A549 (cell line): ENCODE results near the gene INPP5B.

Experiments used
- CEBPB ChIP-seq, 2 experiments: fragments of >200 bp in 1 of 2; sonication (Bioruptor Twin) in 1 of 2; formaldehyde crosslinking in 1 of 2; IDR thresholded peaks; 2 replicates each; pipeline ENCODE4 v1.6.1; 2012 to 2016
- CTCF ChIP-seq: fragments of >200 bp; sonication (Bioruptor Twin); formaldehyde crosslinking; IDR thresholded peaks from 3 replicates; pipeline ENCODE4 v1.5.1; 2016
- POLR2A ChIP-seq: IDR thresholded peaks from 2 replicates; pipeline ENCODE4 v1.6.1; 2012; ENCODE audit warnings: mild to moderate bottlenecking, low read length
- SMC3 ChIP-seq: fragments of >200 bp; sonication (Bioruptor Twin); formaldehyde crosslinking; IDR thresholded peaks from 3 replicates; pipeline ENCODE4 v1.6.1; 2018; ENCODE audit warnings: inconsistent platforms

DNA sequence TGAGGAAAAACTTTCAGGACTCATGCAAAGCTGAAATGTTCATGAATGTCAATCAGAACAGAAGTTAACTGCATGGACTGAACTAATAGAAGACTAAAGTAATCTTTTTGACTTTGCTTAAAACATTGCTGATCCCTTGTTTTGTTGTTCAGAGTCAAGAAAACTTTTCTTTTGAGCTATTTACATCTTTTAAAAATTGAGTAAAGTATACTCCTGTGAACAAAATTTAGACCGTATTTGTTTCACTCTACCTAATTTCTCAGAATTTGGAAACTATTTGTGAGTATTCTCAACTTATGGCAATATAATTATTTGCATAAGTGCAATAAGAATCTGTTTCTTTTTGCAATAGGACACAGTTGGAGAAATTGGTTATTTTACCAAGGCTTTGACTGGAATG is 41.1 kb downstream of the INPP5B start:
- no peak for TF ChIP-seq SMC3
- no peak for TF ChIP-seq POLR2A
- no peak for TF ChIP-seq CTCF
- no peak for TF ChIP-seq CEBPB (IDR thresholded peaks at IDR 0.05)
